Inflammatory macrophage treated with lipopolysaccharide for 4 hours (primary cell): Measurements from ENCODE around the gene OPA1.

Source experiments
- DNase-seq: peaks from one replicate; pipeline ENCODE4 v3.0.0-alpha.2; 2020

Gene OPA1

DNA sequence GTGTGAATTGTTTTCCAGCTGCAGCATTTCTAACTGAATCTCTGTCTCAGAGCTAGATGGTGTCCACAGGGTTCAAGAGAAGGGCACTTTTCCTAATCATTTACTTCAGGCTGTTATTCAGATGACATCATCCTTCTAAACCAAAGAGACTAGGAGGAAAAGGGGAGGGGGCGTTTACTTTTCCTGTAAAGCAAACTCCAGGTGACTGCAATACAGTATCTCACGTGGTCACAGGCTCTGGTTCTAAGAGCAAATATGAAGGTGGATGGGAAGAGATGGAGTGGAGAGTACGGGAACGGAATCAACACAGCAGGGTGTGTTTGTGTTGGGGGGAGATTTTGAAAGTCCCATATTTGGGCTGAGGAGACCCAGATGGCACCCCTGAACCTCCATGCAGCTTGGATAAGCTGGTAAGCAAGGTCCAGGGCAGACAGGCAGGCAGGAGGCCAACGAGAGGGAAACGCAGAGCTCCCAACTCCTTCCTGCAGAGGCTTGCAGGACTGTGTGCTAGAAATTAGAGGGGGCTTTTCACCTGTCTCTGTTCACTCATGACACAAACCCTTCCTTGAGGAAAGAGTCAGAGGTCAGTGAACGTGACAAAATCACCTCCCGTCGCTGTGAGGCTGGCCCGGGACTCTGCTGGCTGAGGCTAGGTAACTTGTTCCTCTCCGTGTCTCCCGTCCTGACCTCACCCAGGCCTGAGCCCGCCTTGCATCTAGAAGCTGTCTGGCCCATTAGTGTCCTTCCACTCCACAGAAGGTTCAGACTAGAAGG lies 151.2 kb downstream of the OPA1 start:
- DNase-seq, result no peak

DNA sequence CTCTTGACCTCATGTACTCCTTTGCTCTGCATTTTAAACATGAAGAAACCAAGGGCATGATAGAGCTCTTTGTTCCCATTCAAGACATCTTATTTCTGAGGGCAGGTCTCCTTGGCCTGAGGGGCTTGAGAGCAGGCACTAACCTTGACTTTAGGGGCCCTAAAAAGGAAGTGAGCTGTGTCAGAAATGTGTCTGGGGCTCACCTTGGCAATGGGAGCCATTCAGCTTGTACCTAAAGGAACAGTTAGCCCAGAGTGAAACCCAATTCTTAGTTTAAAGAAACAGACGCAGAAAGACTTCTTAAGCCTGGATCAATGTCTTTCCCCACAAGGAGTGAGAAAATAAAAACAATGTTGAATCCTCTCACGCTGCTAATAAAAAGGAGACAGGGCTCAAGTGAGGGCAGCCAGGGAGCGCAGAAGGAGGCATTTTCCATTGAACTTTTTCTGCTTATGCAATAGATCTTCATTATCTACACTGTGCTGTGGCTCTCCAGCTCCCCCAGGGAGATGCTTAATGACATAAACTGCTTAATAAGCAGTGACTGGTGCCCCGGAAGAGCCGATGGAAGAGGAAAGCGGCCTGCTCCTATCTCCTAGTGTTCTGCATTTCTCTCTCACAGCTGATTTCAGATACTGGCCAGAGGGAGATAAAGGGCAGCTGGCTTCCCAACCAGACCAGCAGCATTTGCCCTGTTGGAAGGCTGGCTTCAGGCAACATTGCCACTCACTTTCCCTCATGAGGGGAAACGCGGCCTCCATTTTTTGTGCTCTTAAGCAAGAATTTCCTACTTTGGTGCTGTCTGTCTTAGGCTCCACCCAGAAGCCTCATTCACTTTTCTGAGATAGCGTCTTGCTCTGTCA lies 152.0 kb downstream of the OPA1 start:
- no peak for DNase-seq

DNA sequence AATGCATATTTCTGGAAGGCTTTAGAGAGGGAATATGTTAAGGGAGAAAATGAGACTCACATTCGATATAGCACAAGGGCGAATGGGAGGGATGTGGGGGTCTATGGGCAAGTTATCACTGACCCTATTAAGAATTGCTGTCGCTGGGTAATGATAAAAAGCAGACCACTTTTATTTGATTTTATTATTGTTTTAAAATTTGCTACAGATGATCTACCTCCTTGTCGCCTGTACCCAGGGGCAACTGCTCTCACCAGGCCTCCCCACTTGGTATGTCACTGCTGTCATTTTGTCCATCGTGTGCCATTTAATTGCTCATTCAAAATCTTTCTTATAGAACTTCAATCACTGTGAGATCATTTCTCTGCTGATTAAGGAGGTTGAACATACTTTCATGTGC lies 153.8 kb downstream of the OPA1 start:
- no peak for DNase-seq
